HCT116 (cell line): Measurements from ENCODE around the gene TPBGL.

Experiments
- ATF3 ChIP-seq: IDR thresholded peaks from 2 replicates; pipeline ENCODE4 v1.6.1; 2012
- CEBPB ChIP-seq: IDR thresholded peaks from 2 replicates; pipeline ENCODE4 v1.6.1; 2012; ENCODE audit warnings: low read depth
- ELF1 ChIP-seq: IDR thresholded peaks from 2 replicates; pipeline ENCODE4 v1.6.1; 2012; ENCODE audit warnings: low read depth, borderline replicate concordance
- EZH2 ChIP-seq: fragments of 200-600 bp; sonication (generic); IDR thresholded peaks from 2 replicates; pipeline ENCODE4 v1.6.1; 2017; ENCODE audit warnings: antibody characterized with exemption, mixed run types
- POLR2A ChIP-seq: IDR thresholded peaks from 2 replicates; pipeline ENCODE4 v1.7.0; 2011; ENCODE audit warnings: borderline replicate concordance; ENCODE audit not compliant: insufficient read depth, insufficient read length; ENCODE audit errors: extremely low read depth
- RAD21 ChIP-seq: IDR thresholded peaks from 2 replicates; pipeline ENCODE4 v1.6.1; 2012; ENCODE audit warnings: low read depth, mild to moderate bottlenecking
- SIN3A ChIP-seq: IDR thresholded peaks from 2 replicates; pipeline ENCODE4 v1.6.1; 2012; ENCODE audit warnings: low read depth
- SP1 ChIP-seq: IDR thresholded peaks from 2 replicates; pipeline ENCODE4 v1.6.1; 2012; ENCODE audit warnings: low read depth
- TCF7L2 ChIP-seq: IDR thresholded peaks from 2 replicates; pipeline ENCODE4 v1.7.0; 2011; ENCODE audit warnings: borderline replicate concordance, inconsistent platforms; ENCODE audit not compliant: insufficient read depth, insufficient read length; ENCODE audit errors: extremely low read depth
- YY1 ChIP-seq: IDR thresholded peaks from 2 replicates; pipeline ENCODE4 v1.6.1; 2011; ENCODE audit warnings: low read length, low read depth, moderate library complexity, mild to moderate bottlenecking; ENCODE audit not compliant: insufficient replicate concordance; ENCODE audit errors: extremely low read depth
- ZFX ChIP-seq: fragments of 450-650 bp; IDR thresholded peaks from 2 replicates; pipeline ENCODE4 v1.6.1; 2017
- TF ChIP-seq, protein P1 (sequence below), 3 experiments: fragments of 200-600 bp in 1 of 3; sonication (generic) in 1 of 3; IDR thresholded peaks in 2 of 3; conservative IDR thresholded peaks in 1 of 3; 2 replicates each; pipeline ENCODE4 v1.5.1; 2012 to 2017; ENCODE audit warnings: low read depth in 2 of 3, low read length in 2 of 3, antibody characterized with exemption in 1 of 3, borderline replicate concordance in 1 of 3, control low read depth in 1 of 3, mild to moderate bottlenecking in 1 of 3, mixed read lengths in 1 of 3, mixed run types in 1 of 3, moderate library complexity in 1 of 3; ENCODE audit not compliant: insufficient read depth in 1 of 3

GRCh38 chr11:75245356-75246005 lies 4.9 kb downstream of the TPBGL start:
- TF ChIP-seq POLR2A (no peak), ELF1 (no peak), YY1 (no peak), RAD21 (no peak), ZFX (no peak), ATF3 (no peak), EZH2 (no peak), TCF7L2 (no peak), SIN3A (no peak), CEBPB (no peak), SP1 (no peak)
- TF ChIP-seq, protein P1, sequence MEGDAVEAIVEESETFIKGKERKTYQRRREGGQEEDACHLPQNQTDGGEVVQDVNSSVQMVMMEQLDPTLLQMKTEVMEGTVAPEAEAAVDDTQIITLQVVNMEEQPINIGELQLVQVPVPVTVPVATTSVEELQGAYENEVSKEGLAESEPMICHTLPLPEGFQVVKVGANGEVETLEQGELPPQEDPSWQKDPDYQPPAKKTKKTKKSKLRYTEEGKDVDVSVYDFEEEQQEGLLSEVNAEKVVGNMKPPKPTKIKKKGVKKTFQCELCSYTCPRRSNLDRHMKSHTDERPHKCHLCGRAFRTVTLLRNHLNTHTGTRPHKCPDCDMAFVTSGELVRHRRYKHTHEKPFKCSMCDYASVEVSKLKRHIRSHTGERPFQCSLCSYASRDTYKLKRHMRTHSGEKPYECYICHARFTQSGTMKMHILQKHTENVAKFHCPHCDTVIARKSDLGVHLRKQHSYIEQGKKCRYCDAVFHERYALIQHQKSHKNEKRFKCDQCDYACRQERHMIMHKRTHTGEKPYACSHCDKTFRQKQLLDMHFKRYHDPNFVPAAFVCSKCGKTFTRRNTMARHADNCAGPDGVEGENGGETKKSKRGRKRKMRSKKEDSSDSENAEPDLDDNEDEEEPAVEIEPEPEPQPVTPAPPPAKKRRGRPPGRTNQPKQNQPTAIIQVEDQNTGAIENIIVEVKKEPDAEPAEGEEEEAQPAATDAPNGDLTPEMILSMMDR (IDR thresholded peaks at IDR 0.05 in 2 of 3, conservative IDR thresholded peaks at IDR 0.05 in 1 of 3; ENCODE audit: borderline replicate concordance in 1 of 3, insufficient read depth in 1 of 3, low read depth in 2 of 3, low read length in 2 of 3): peak in 2 of 3 experiments; percentile 30; a peak in 2 of 6 replicates
